GM18498 (cell line): ENCODE results near the gene POLR2E.

Source experiments
- ATAC-seq: cut with Tn5 transposase; IDR thresholded peaks from one replicate; pipeline ENCODE4 v1.9.1; 2021; ENCODE audit warnings: mild to moderate bottlenecking, moderate library complexity; ENCODE audit not compliant: unreplicated experiment

The POLR2E gene

GRCh38 chr19:1098177-1099051, 3.2 kb upstream of the POLR2E start:
- no peak for ATAC-seq

DNA sequence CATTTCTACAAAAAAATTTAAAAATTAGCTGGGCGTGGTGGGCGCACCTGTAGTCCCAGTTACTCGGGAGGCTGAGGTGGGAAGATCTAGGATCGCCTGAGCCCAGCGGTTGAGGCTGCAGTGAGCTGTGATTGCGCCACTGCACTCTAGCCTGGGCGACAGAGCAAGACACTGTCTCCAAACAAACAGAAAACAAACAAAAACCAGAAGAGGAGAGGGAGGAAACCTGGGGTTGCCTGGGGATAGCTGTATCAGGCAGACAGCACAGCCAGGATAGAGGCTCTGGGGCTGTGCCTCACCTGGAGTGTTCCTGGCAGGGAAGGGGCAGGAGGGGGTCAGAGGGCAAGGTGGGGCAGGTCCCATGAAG, 2.6 kb upstream of the POLR2E start:
- ATAC-seq: no peak

GRCh38 chr19:1094655-1094977, 559 bp downstream of the POLR2E start:
- no peak for ATAC-seq

- ATAC-seq: no peak
Observed at GRCh38 chr19:1093811-1094553, 1.2 kb downstream of the POLR2E start.

DNA sequence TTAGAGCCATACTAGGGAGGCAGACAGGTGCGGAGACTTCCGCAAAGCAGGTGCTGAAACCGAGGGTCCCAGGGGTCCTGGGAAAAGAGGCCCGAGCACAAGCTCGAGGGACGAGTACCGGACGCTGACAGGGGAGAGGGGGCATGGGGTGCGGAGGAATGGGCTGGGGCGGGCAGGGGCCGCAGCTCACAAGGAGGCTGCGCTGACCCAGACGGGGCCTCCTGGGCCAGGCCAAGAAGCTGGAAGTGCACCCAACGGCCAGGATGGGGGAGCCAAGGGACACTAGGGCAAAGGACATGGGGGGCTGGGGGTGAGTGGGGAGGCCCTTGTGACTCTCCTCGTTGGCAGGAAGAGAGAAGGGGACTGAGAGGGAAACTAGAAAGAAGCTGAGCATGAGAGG, 1.8 kb downstream of the POLR2E start:
- ATAC-seq: no peak

GRCh38 chr19:1091544-1092175, 3.5 kb downstream of the POLR2E start:
- no peak for ATAC-seq

DNA sequence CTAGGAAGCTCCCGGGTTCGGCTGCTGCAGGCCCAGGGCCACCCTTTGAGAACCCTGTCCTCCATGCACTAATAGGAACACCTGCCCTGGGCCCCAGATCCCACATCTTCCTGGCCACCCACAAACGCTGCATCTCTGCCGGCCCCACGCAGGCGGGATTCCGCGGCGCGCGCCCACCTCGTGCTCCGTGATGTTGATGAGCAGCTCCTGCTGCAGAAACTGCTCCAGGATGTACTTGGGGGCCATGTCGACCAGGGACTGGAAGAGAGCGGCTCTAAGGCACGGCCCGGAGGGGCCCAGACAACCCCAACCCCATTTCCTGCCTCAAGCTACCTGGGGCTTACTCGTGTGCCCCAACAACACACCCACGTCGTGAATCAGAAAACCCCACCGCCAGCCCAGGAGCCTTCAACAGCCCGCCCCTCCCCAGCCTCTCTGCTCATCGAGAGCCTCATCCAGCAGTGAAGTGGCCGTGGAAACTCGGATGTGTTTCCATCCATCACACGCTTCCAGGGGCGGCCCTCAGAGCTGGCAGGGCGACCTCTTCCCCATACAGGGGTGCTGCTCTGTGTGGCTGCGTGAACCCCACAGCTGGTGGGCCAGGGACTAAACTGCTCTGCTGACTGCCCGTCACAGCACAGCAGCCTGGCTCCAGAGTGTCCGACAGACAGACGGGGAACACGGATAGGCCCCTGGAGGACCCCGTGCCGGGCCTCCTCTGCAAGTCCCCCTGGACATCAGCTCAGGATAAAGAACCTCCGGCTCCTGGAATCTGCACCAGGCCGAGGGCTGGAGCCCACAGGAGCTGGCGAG, 4.2 kb downstream of the POLR2E start:
- ATAC-seq: no peak

DNA sequence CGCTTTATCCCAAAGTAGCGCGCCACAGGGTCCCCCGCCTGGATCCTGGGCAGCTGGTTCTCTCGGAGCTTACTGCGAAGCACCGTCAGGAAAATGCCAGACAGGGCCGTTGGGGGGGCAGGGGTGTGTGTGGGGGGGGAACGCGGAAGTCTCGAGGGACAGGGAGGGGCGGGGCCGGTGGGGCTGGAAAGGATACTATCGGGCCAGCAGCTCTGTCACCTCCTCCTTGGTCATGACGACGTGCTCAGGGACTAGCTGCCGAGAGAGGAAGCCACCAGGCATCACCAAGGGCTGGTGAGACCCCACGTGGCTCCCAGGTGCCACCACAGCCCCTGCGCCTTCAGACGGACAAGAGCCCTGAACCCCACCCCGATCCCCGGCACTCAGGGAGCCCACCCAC, 5.3 kb downstream of the POLR2E start:
- no peak for ATAC-seq

DNA sequence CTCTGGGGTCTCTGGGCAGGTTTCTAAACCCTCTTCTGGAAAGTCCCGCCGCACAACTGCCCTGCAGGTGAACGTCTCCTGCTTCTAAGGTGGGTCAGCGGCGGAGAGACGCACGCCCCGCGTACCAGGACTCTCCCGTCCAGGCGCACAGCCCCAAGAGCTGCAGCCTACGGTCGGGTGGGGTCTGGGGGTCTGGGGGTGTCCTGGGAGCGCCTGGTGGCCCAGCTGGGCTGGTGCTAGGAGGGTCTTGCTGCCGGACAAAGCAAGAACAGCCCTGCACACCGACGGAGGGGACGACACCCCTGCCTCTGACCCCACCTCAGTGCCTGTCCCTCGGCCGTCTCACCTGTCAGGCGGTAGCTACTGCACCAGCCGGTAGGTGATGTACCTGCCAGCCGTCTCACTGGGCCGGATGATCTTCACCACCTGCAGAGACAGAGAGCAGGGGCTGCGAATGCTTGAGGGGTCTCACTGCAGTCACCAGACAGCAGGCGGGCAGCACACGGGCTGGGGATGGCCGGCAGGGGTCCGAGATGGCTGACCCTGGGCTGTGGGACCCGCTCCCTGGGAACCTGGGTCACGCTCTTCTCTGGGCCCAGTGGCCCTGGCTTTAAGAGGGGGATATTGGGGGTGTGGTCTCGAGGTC, 5.9 kb downstream of the POLR2E start:
- ATAC-seq: no peak

DNA sequence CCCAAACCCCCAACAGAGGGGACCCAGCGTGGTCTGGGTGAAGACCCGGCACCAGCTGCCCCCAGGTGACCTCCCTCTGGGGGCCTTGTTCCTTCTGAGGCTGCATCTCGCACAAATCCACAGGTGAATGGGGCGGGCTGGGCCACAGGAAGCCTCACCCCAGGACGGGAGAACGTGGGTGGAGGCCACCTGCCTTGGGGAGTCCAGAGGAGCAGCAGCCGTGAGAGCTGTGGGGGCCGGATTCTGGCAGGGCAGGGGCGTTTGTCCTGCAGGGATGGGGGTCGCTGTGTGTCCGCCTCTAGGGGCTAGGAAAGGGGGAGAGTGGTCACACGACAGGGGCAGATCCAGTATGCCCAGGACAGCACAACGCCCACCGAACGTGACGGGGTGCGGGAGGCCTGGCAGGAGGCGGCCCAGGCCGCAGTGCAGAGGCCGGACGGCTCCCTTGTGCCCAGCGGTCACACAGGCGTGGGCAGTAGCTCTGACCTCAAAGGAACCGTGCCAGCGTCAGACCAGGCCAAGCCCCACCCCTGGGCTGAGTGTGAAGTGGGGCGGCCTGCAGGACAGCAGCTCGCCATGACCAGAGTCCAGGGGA, 6.7 kb downstream of the POLR2E start:
- ATAC-seq: no peak

- no peak for ATAC-seq
Observed at GRCh38 chr19:1087813-1088415, 7.3 kb downstream of the POLR2E start.

DNA sequence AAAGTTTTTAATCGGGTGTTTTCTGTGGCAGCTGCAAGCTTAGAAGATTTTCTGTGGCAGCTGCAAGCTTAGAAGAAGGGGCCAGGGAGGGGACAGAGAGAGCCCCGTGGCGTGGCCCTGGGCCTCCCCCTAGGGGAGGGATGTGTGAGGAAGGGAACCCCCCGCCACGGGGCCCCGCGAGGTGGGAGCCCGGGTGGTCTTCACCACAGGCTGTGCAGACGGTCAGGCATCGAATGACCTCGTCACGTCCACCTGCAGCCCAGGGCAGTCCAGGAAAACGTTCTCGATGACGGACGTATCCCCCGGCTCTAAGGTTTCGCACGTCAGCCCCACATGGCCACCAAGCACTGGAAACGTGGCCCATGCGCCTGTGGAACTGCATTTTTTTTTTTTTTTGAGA, 8.6 kb downstream of the POLR2E start:
- no peak for ATAC-seq

GRCh38 chr19:1085676-1086442, 9.3 kb downstream of the POLR2E start:
- no peak for ATAC-seq

DNA sequence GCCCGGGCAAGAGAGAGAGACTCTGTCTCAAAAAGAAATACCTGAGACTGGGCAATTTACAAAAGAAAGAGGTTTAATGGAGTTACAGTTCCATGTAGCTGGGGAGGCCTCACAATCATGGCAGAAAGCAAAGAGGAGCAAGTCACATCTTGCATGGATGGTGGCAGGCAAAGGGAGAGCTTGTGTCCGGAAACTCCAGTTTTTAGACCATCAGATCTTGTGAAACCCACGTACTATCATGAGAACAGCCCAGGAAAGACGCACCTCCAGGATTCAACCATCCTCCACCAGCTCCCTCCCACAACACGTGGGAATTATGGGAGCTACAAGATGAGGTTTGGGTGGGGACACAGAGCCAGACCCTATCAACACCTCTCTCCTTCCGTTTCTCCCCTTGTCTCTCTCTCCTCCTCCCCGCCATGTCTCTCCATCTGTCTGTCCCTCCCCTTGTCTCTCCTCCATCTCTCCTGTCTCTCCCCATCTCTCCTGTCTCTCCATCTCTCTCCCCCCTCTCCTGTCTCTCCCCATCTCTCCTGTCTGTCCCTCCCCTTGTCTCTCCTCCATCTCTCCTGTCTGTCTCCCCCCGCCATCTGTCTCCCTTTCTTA, 10.0 kb downstream of the POLR2E start:
- ATAC-seq: no peak

DNA sequence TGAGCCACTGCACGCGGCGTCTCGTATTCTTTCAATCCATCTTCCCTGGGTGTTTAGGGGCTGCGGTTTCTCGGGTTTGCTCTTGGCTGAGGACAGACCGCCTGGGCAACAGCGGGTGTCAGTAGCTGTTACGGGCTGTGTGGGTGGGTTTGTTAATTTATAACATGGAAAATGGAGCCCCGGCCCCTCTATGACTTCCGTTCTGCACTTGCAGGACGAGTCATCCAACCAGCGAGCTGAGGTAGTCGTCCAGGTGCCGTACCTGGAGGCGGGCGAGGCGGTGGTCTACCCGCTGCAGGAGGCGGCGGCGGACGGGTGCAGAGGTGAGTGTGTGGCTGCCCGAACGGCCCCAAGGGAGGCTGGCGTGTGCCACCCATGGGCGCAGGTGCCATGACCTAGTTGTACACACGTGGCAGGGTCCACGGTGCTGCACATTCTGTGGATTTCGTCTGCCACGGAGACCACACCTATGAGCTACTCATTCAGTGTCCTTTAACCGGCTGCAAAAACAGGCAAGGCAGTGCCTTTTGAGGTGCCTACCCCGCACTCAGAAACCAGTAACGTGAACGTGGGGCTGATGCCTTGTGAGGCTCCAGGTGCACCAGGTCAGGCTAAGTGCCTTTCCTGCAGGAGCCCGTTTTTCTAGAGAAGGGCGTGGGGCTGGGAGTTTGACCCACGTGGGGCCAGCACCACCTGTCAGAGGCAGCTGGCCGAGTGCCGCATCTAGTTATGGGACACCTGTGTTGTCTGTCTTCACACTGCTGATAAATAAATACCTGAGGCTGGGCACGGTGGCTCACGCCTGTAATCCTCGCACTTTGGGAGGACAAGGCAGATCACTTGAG, 10.9 kb downstream of the POLR2E start:
- ATAC-seq: no peak

DNA sequence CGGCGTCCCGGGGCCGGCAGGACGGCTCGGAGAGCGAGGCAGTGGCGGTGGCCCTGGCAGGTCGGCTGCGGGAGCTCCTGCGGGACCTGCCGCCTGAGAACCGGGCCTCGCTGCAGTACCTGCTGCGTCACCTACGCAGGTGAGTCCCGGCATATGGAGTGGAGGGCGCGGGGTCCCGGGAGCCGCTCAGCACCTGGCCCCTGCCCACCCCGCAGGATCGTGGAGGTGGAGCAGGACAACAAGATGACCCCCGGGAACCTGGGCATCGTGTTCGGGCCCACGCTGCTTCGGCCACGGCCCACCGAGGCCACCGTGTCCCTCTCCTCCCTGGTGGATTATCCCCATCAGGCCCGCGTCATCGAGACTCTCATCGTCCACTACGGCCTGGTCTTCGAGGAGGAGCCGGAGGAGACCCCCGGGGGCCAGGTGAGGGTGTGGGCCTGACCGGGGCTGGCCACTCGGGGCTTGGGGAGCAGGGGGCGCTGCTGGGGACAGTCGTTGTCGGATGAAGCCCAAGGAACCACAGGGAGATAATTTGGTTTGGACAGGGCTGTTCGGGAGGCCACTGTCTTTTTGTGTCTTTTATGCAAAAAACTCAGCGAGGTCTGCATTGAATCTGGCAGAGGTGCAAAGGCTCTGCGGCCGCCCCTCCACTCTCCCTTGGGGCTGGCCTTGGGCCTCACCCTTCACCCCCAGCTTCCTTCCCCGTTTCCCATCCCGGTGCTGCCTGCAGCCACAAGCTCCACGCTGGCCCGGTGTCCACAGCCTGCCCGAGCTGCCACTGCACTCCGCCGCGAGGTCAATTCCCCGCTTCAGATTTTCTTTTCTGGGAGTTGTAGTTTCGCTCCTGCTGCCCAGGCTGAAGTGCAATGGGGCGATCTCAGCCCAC, 12.0 kb downstream of the POLR2E start:
- no peak for ATAC-seq
